Skeletal muscle satellite cell (primary cell): Measurements from ENCODE around the gene TCAIM.

Experiments used
- H3K27me3 ChIP-seq: 2 replicates; pipeline ENCODE4 v1.7.0; 2013; ENCODE audit warnings: low read length; ENCODE audit not compliant: control insufficient read depth, insufficient read depth
- H3K36me3 ChIP-seq: 2 replicates; pipeline ENCODE4 v1.7.0; 2013; ENCODE audit warnings: mild to moderate bottlenecking, control low read depth, low read length; ENCODE audit not compliant: insufficient read depth
- H3K4me1 ChIP-seq: 2 replicates; pipeline ENCODE4 v1.7.0; 2013; ENCODE audit warnings: low read length; ENCODE audit not compliant: control insufficient read depth, insufficient read depth
- H3K4me2 ChIP-seq: 2 replicates; pipeline ENCODE4 v1.7.0; 2013; ENCODE audit warnings: mild to moderate bottlenecking, low read length
- H3K4me3 ChIP-seq: 2 replicates; pipeline ENCODE4 v1.7.0; 2013; ENCODE audit warnings: low read length
- H3K9ac ChIP-seq: 2 replicates; pipeline ENCODE4 v1.7.0; 2013; ENCODE audit warnings: mild to moderate bottlenecking, low read depth, low read length, moderate library complexity
- H3K9me3 ChIP-seq: replicated peaks from 2 replicates; pipeline ENCODE4 v1.7.0; 2013; ENCODE audit warnings: mild to moderate bottlenecking, control low read depth, low read length

The TCAIM gene

GRCh38 chr3:44348993-44349392, 10.4 kb downstream of the TCAIM start:
- no peaks in the 10 kb centered on the region for H3K36me3 ChIP-seq
- H3K4me2 ChIP-seq, result no peak overlapping the region
- no peak overlapping the region for H3K9ac ChIP-seq
- no peaks in the 10 kb centered on the region for H3K4me1 ChIP-seq
- no peaks in the 10 kb centered on the region for H3K9me3 ChIP-seq
- H3K4me3 ChIP-seq, result no peak overlapping the region
- no peaks in the 10 kb centered on the region for H3K27me3 ChIP-seq

GRCh38 chr3:44353355-44353924, 14.9 kb downstream of the TCAIM start:
- Histone ChIP-seq H3K36me3 (no peaks in the 10 kb centered on the region), H3K4me3 (no peak overlapping the region), H3K4me1 (peaks cover 14% of the 10 kb centered on the region), H3K4me2 (no peak overlapping the region), H3K9me3 (no peaks in the 10 kb centered on the region), H3K9ac (no peak overlapping the region), H3K27me3 (no peaks in the 10 kb centered on the region)

GRCh38 chr3:44355362-44356033, 16.9 kb downstream of the TCAIM start:
- no peaks in the 10 kb centered on the region for H3K27me3 ChIP-seq
- peak overlapping the region; percentile 20 for H3K9ac ChIP-seq

GRCh38 chr3:44359146-44359751, 20.7 kb downstream of the TCAIM start:
- Histone ChIP-seq H3K9me3 (no peaks in the 10 kb centered on the region), H3K9ac (no peak overlapping the region), H3K4me3 (no peak overlapping the region), H3K4me2 (no peak overlapping the region), H3K27me3 (no peaks in the 10 kb centered on the region), H3K4me1 (peaks cover 14% of the 10 kb centered on the region), H3K36me3 (peaks cover 6% of the 10 kb centered on the region)

More at GRCh38 chr3:44355362-44356033, 16.9 kb downstream of the TCAIM start:
- peaks cover 6% of the 10 kb centered on the region for H3K36me3 ChIP-seq
- H3K4me3 ChIP-seq, result no peak overlapping the region
- H3K4me2 ChIP-seq, result peak overlapping the region; percentile 40
- H3K4me1 ChIP-seq, result peaks cover 14% of the 10 kb centered on the region
- no peaks in the 10 kb centered on the region for H3K9me3 ChIP-seq

- peaks cover 13% of the 10 kb centered on the region for H3K36me3 ChIP-seq
- no peak overlapping the region for H3K4me3 ChIP-seq
- no peaks in the 10 kb centered on the region for H3K9me3 ChIP-seq
- H3K9ac ChIP-seq, result no peak overlapping the region
- H3K27me3 ChIP-seq, result no peaks in the 10 kb centered on the region
- H3K4me1 ChIP-seq, result no peaks in the 10 kb centered on the region
- H3K4me2 ChIP-seq, result no peak overlapping the region
Measured at GRCh38 chr3:44363591-44363990, 25.0 kb downstream of the TCAIM start.

- H3K4me3 ChIP-seq, result no peak overlapping the region
- H3K4me1 ChIP-seq, result no peaks in the 10 kb centered on the region
- H3K9ac ChIP-seq, result no peak overlapping the region
- no peak overlapping the region for H3K4me2 ChIP-seq
- H3K36me3 ChIP-seq, result peaks cover 7% of the 10 kb centered on the region
- no peaks in the 10 kb centered on the region for H3K9me3 ChIP-seq
- no peaks in the 10 kb centered on the region for H3K27me3 ChIP-seq
Measured at GRCh38 chr3:44365952-44366351, 27.4 kb downstream of the TCAIM start.

GRCh38 chr3:44375450-44375849, 36.9 kb downstream of the TCAIM start:
- no peaks in the 10 kb centered on the region for H3K9me3 ChIP-seq
- H3K36me3 ChIP-seq, result peaks cover 5% of the 10 kb centered on the region
- H3K4me1 ChIP-seq, result no peaks in the 10 kb centered on the region
- no peaks in the 10 kb centered on the region for H3K27me3 ChIP-seq
- no peak overlapping the region for H3K4me2 ChIP-seq
- H3K4me3 ChIP-seq, result no peak overlapping the region
- no peak overlapping the region for H3K9ac ChIP-seq

GRCh38 chr3:44387404-44387803, 48.8 kb downstream of the TCAIM start:
- H3K9me3 ChIP-seq, result no peaks in the 10 kb centered on the region
- no peaks in the 10 kb centered on the region for H3K36me3 ChIP-seq
- H3K27me3 ChIP-seq, result no peaks in the 10 kb centered on the region
- H3K4me2 ChIP-seq, result no peak overlapping the region
- H3K4me3 ChIP-seq, result no peak overlapping the region
- H3K4me1 ChIP-seq, result no peaks in the 10 kb centered on the region
- no peak overlapping the region for H3K9ac ChIP-seq

GRCh38 chr3:44392489-44392888, 53.9 kb downstream of the TCAIM start:
- Histone ChIP-seq H3K9me3 (no peaks in the 10 kb centered on the region), H3K4me3 (no peak overlapping the region), H3K27me3 (no peaks in the 10 kb centered on the region), H3K36me3 (no peaks in the 10 kb centered on the region), H3K4me1 (no peaks in the 10 kb centered on the region), H3K4me2 (no peak overlapping the region), H3K9ac (no peak overlapping the region)

GRCh38 chr3:44395714-44396113, 57.1 kb downstream of the TCAIM start:
- no peak overlapping the region for H3K9ac ChIP-seq
- H3K9me3 ChIP-seq, result no peaks in the 10 kb centered on the region
- peaks cover under 1% of the 10 kb centered on the region for H3K36me3 ChIP-seq
- no peak overlapping the region for H3K4me3 ChIP-seq
- H3K27me3 ChIP-seq, result no peaks in the 10 kb centered on the region
- H3K4me1 ChIP-seq, result no peaks in the 10 kb centered on the region
- no peak overlapping the region for H3K4me2 ChIP-seq

- Histone ChIP-seq H3K4me3 (no peak overlapping the region), H3K9me3 (no peaks in the 10 kb centered on the region), H3K4me1 (no peaks in the 10 kb centered on the region), H3K9ac (no peak overlapping the region), H3K4me2 (no peak overlapping the region), H3K36me3 (peaks cover 3% of the 10 kb centered on the region), H3K27me3 (no peaks in the 10 kb centered on the region)
Measured at GRCh38 chr3:44396200-44397171, 57.9 kb downstream of the TCAIM start.
